Measurements from ENCODE around the gene TIMP2.

DNA sequence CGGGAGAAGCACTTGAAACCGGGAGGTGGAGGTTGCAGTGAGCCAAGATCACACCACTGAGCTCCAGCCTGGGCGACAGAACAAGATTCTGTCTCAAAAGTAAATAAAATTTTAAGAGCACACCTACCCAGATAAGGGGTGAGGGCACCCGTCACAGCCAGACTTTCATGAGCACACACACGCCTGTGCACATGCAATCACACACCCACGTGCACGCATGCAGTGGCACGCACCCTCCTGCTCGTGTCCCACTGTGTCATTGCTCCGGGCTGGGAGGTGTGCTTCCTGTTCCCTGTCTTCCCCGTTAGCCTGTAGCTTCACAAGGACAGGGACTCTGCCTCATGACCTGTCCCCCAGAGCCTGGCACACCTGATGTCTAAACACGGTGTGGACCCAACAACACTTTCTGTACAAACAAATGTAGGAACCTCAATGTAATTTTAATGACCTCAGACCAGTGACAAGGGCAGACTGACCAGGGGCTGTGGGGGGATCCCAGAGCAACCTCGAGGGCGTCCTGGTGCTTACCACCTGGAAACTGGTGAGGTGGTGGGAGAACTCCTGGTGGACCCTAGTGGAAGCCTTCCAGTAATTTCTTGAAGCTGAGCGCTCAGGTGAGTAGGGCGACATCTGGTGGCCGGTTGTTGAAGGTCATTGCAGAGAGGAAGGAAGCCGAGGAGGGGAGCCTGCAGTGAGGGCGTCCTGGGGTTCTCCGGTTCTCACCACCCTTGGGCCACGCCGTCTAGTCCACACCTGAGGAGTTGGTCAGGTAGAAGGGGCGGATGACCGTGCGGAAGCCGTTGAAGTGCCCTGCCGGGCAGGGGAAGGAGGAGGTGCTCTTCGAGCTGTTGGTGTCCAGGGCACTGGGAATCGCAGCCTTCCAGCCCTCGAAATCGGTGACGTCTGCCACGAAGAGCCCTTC, 45.9 kb upstream of the TIMP2 start:
- TF ChIP-seq CTCF (conservative IDR thresholded peaks at IDR 0.05; ENCODE audit: low read depth in 2 of 2) (peak; percentile 89 to 97), NANOG (IDR thresholded peaks at IDR 0.05; ENCODE audit: borderline replicate concordance) (no peak), REST (IDR thresholded peaks at IDR 0.05; ENCODE audit: unreplicated experiment) (no peak), STAT1 (IDR thresholded peaks at IDR 0.05; ENCODE audit: unreplicated experiment) (no peak), EZH2 (IDR thresholded peaks at IDR 0.05; ENCODE audit: low read depth, unreplicated experiment) (no peak), POLR2AphosphoS5 (IDR thresholded peaks at IDR 0.05; ENCODE audit: low read depth) (no peak), EZH2phosphoT487 (IDR thresholded peaks at IDR 0.05; ENCODE audit: unreplicated experiment) (no peak), JUNB (IDR thresholded peaks at IDR 0.05; ENCODE audit: unreplicated experiment) (no peak)

Data from GM23338 (cell line).